Measurements from ENCODE around the gene SNAPIN.

Gene SNAPIN

GRCh38 chr1:153652805-153653500 is 5.5 kb upstream of the SNAPIN start:
- DNase-seq (ENCODE audit: low read depth), result no peak
- H3K4me3 ChIP-seq (ENCODE audit: low read depth, low read length), result no peak overlapping the region
- no peak for TF ChIP-seq CTCF (IDR thresholded peaks at IDR 0.05; ENCODE audit: control insufficient read depth, extremely low read depth, insufficient read depth)

GRCh38 chr1:153655333-153655732 is 3.2 kb upstream of the SNAPIN start:
- no peak for TF ChIP-seq CTCF (IDR thresholded peaks at IDR 0.05; ENCODE audit: control insufficient read depth, extremely low read depth, insufficient read depth)
- no peak overlapping the region for H3K4me3 ChIP-seq (ENCODE audit: low read depth, low read length)
- DNase-seq (ENCODE audit: low read depth), result no peak

GRCh38 chr1:153659175-153659534 is 652 bp downstream of the SNAPIN start:
- DNase-seq (ENCODE audit: low read depth), result no peak
- TF ChIP-seq CTCF (IDR thresholded peaks at IDR 0.05; ENCODE audit: control insufficient read depth, extremely low read depth, insufficient read depth), result no peak
- H3K4me3 ChIP-seq (ENCODE audit: low read depth, low read length), result peak overlapping the region; percentile 88

- peak overlapping the region; percentile 88 for H3K4me3 ChIP-seq (ENCODE audit: low read depth, low read length)
- no peak for DNase-seq (ENCODE audit: low read depth)
- no peak for TF ChIP-seq CTCF (IDR thresholded peaks at IDR 0.05; ENCODE audit: control insufficient read depth, extremely low read depth, insufficient read depth)
Measured at GRCh38 chr1:153659656-153660055, 1.2 kb downstream of the SNAPIN start.

- DNase-seq (ENCODE audit: low read depth), result no peak
- H3K4me3 ChIP-seq (ENCODE audit: low read depth, low read length), result no peak overlapping the region
- TF ChIP-seq CTCF (IDR thresholded peaks at IDR 0.05; ENCODE audit: control insufficient read depth, extremely low read depth, insufficient read depth), result no peak
Measured at GRCh38 chr1:153661111-153661708, 2.7 kb downstream of the SNAPIN start.

- no peak for DNase-seq (ENCODE audit: low read depth)
- no peak overlapping the region for H3K4me3 ChIP-seq (ENCODE audit: low read depth, low read length)
- no peak for TF ChIP-seq CTCF (IDR thresholded peaks at IDR 0.05; ENCODE audit: control insufficient read depth, extremely low read depth, insufficient read depth)
Measured at GRCh38 chr1:153662269-153662668, 3.8 kb downstream of the SNAPIN start.

- DNase-seq (ENCODE audit: low read depth), result no peak
- H3K4me3 ChIP-seq (ENCODE audit: low read depth, low read length), result no peak overlapping the region
- TF ChIP-seq CTCF (IDR thresholded peaks at IDR 0.05; ENCODE audit: control insufficient read depth, extremely low read depth, insufficient read depth), result no peak
Measured at GRCh38 chr1:153663211-153663610, 4.7 kb downstream of the SNAPIN start.
